Kidney (tissue), 14 donors: ENCODE results near the gene LMCD1. TPM values are rescaled to one million over a fixed set of nuclear protein-coding genes. Genes with fewer than 3 reads are reported as not detected.

Source experiments
- DNase-seq, 5 donors: peaks; one replicate each; pipeline ENCODE4 v3.0.0-alpha.2; 2013 to 2020
- FAIRE-seq: peaks from 2 replicates; lab custom pipeline; 2012; peaks lifted over from hg19 to GRCh38; lab: Jason Lieb, UNC
- H3K27ac ChIP-seq, 2 donors: one replicate each; pipeline ENCODE4 v1.7.0; 2013; ENCODE audit warnings: low read depth in 2 of 2, low read length in 2 of 2, inconsistent platforms in 1 of 2
- H3K27me3 ChIP-seq: one replicate; pipeline ENCODE4 v1.7.1; 2013; ENCODE audit warnings: low read length, inconsistent platforms; ENCODE audit not compliant: control insufficient read depth, insufficient read depth
- H3K36me3 ChIP-seq, 3 donors: one replicate each; pipeline versions ENCODE4 v1.7.0 to v1.7.1; 2013; ENCODE audit warnings: low read length in 3 of 3, control low read depth in 1 of 3, inconsistent platforms in 1 of 3; ENCODE audit not compliant: insufficient read depth in 3 of 3, control insufficient read depth in 2 of 3
- H3K4me1 ChIP-seq, 3 donors: one replicate each; pipeline versions ENCODE4 v1.7.0 to v1.7.1; 2013; ENCODE audit warnings: low read length in 3 of 3, inconsistent platforms in 1 of 3, low read depth in 1 of 3; ENCODE audit not compliant: control insufficient read depth in 2 of 3, insufficient read depth in 2 of 3
- H3K4me3 ChIP-seq, 3 donors: one replicate each; pipeline versions ENCODE4 v1.7.0 to v1.8.1; 2013; ENCODE audit warnings: low read length in 3 of 3, control low read depth in 1 of 3, inconsistent platforms in 1 of 3
- H3K9ac ChIP-seq, 3 donors: one replicate each; pipeline versions ENCODE4 v1.7.0 to v1.7.1; 2013; ENCODE audit warnings: low read length in 3 of 3, control low read depth in 1 of 3, inconsistent platforms in 1 of 3
- H3K9me3 ChIP-seq, 3 donors: one replicate each; pipeline versions ENCODE4 v1.7.0 to v1.7.1; 2013; ENCODE audit warnings: low read length in 3 of 3, control low read depth in 1 of 3, inconsistent platforms in 1 of 3; ENCODE audit not compliant: control insufficient read depth in 2 of 3, insufficient read depth in 1 of 3
- CTCF ChIP-seq: IDR thresholded peaks from 3 replicates; pipeline ENCODE4 v1.5.1; 2012; ENCODE audit warnings: mild to moderate bottlenecking, moderate library complexity, borderline replicate concordance; ENCODE audit not compliant: insufficient read depth; ENCODE audit errors: extremely low read depth
- intact Hi-C: fragments of 100-400 bp; cut with DNase I; formaldehyde crosslinking; loops from one replicate; pipeline ENCODE4 v1.11.1; 2022
- polyA plus RNA-seq: library from polyadenylated mRNA; stranded (reverse); fragments of 350-450 nt; fragmentation: Illumina TruSeq; extraction: RNeasy Lipid Tissue Mini Kit (QIAGEN cat#74804); gene quantifications from one replicate; pipeline ENCODE4 v1.2.3, GENCODE V29; 2014; ENCODE audit warnings: low read depth, low replicate concordance; ENCODE audit not compliant: insufficient read depth
- total RNA-seq: library from RNA; stranded (reverse); fragmentation: NEBNext Ultra II Directional; extraction: Animal tissue kit (Norgen Biotek cat#: 25700); gene quantifications from one replicate; pipeline ENCODE4 v1.2.1, GENCODE V29; 2021
- donor health status: control.
- donor health status: control.
- donor health status: control.
- donor health status: control.
- donor health status: control.
- donor health status: DM: yes; HTN: yes; CAD: no.
- donor health status: Normal renal cell carcinoma (clear cell type).

The LMCD1 gene
- total and polyA plus RNA-seq, 2 donors from 2014 or later: 24.3 to 65.4 TPM

DNA sequence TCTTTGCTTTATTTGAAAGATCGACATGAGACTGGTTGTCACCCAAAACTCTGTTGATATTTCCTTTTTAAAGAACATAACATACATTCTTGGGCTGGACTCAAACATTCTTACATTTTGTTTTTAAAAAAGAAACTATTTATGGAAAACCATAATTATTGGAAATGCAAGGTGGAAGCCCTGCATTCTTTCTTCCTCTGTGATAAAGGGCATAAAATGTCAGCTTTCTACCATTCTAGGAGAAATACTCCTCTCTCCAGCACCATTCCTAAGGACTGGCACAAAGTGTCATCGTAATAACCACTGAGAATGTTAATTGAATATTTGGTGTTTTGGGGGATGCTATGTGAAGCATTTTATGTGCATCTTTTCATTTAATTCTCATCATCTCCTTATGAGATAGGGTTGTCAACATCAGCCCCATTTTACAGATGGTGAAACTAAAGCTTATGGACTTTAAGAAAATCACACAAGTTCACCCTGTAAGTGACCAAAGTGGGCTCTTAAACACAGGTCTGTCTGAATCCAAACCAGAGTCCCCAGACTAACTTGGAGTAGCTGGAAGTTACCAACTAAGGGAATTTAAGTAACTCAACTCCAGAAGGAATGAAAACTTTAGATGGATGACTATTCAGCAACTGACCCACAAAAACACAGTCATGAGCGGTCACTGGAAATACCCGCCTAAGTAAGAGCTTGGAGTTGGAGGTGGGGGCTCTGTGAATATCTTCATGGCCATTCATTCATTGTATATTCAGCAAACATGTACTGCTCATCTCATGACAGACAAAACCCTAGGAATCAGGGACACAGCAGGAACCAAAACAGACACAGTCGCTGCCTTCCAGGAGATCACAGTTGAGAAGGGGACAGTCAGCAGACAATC is 45.9 kb upstream of the LMCD1 start:
- Histone ChIP-seq H3K36me3 (no peaks in the 10 kb centered on the region), H3K4me1 (no peaks in the 10 kb centered on the region), H3K9ac (no peak overlapping the region), H3K27ac (no peak overlapping the region), H3K9me3 (no peaks in the 10 kb centered on the region), H3K27me3 (no peaks in the 10 kb centered on the region), H3K4me3 (no peak overlapping the region)
- DNase-seq (no peak), FAIRE-seq (no peak)
- TF ChIP-seq CTCF: no peak
- intact Hi-C loops: no loop called here

GRCh38 chr3:8456412-8456811 is 45.2 kb upstream of the LMCD1 start:
- no peaks in the 10 kb centered on the region for H3K27me3 ChIP-seq
- H3K9me3 ChIP-seq: no peaks in the 10 kb centered on the region
- no peak overlapping the region for H3K4me3 ChIP-seq
- DNase-seq (no peak), FAIRE-seq (no peak)
- intact Hi-C loops: no loop called here
- no peaks in the 10 kb centered on the region for H3K36me3 ChIP-seq
- H3K27ac ChIP-seq: no peak overlapping the region
- TF ChIP-seq CTCF: no peak
- no peak overlapping the region for H3K9ac ChIP-seq
- H3K4me1 ChIP-seq: no peaks in the 10 kb centered on the region

DNA sequence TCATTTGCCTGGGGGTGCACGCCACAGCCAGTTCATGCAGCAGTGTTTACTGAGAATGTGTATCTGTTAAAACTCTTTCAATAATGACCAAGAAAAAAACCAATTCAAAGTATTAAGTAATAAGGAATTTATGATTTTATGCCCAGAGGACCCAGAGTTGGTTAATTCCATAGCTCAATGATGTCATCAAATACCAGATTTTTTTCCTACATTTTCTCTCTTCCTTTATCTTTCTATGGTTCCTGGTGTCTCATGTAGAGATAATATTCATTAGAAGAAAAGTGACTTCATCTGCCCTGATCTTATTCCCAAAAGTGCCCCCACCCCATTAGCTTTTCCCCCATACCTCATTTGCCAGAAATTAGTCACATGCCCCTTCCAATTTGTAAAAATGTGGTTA is 44.6 kb upstream of the LMCD1 start:
- Histone ChIP-seq H3K27ac (no peak overlapping the region), H3K4me3 (no peak overlapping the region), H3K27me3 (no peaks in the 10 kb centered on the region), H3K9me3 (no peaks in the 10 kb centered on the region), H3K4me1 (no peaks in the 10 kb centered on the region), H3K36me3 (no peaks in the 10 kb centered on the region), H3K9ac (no peak overlapping the region)
- intact Hi-C loops: no loop called here
- DNase-seq (no peak), FAIRE-seq (no peak)
- TF ChIP-seq CTCF: no peak
